WI38 (cell line): ENCODE data around the gene GREM2.
A peak's percentile ranks its signal among the peaks of the same experiment; 100 is the strongest.

Source experiments
- H3K4me3 ChIP-seq: 2 replicates; pipeline ENCODE4 v1.5.1; 2011; ENCODE audit warnings: low read depth, mild to moderate bottlenecking, control low read depth, low read length
- TF ChIP-seq, protein P1 (sequence below): IDR thresholded peaks from 2 replicates; pipeline ENCODE4 v1.5.1; 2012; ENCODE audit warnings: low read depth, mild to moderate bottlenecking, control low read depth, low read length

GREM2 gene

DNA sequence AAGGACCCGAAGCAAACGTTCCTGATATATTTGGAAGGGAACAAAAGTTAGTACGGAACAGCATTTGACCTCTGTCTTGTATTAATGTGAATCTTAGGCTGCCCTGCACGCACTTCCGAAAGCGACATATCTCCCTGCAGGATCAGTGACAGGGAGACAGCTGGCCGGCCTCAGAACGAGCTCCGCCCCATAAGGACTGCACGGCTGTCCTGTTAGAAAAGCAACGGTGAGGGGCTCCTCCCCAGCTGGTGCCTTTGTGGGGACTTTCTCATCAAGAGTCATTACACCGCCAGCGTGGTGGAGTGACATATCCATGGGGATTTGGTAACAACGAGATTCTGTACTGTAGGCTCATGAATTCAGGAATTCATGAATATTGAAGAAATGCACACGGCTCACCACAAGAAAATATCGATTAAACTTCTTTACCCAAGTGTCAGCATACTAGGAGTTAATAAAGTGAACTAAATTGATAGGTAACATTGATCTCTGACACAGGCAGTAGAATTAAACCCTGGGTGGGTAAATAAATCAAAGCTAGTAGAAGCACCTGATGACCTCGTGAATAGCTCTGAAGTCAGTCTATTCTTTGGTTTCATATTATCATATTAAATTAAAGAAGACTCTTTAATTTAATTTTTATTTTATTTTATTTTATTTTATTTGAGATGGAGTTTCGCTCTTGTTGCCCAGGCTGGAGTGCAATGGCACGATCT is 8.1 kb upstream of the GREM2 start:
- H3K4me3 ChIP-seq, result no peak overlapping the region

DNA sequence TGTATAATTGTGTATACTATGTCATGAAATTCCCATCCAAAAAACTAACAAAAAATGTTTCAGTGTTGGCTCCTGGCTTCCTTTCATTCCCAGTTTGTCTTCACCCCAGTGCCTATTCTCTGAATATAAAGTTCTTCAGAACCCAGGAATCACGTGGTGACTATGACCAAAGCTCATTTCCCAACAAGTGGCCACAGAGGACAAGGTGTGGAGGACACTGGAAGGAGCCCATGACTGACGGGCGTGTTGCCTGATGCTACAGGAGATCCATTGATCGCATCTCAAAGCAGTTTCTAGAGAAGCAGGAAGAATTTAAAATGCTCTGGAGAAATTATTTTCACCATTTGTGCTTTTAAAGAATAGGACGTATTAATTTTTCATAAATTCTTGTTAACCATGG is 7.4 kb upstream of the GREM2 start:
- H3K4me3 ChIP-seq, result no peak overlapping the region
- TF ChIP-seq, protein P1, sequence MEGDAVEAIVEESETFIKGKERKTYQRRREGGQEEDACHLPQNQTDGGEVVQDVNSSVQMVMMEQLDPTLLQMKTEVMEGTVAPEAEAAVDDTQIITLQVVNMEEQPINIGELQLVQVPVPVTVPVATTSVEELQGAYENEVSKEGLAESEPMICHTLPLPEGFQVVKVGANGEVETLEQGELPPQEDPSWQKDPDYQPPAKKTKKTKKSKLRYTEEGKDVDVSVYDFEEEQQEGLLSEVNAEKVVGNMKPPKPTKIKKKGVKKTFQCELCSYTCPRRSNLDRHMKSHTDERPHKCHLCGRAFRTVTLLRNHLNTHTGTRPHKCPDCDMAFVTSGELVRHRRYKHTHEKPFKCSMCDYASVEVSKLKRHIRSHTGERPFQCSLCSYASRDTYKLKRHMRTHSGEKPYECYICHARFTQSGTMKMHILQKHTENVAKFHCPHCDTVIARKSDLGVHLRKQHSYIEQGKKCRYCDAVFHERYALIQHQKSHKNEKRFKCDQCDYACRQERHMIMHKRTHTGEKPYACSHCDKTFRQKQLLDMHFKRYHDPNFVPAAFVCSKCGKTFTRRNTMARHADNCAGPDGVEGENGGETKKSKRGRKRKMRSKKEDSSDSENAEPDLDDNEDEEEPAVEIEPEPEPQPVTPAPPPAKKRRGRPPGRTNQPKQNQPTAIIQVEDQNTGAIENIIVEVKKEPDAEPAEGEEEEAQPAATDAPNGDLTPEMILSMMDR, result no peak

More for the DNA sequence above, 8.1 kb upstream of the GREM2 start:
- TF ChIP-seq, protein P1, result no peak

GRCh38 chr1:240618946-240619345 is 7.0 kb upstream of the GREM2 start:
- TF ChIP-seq, protein P1, result no peak

DNA sequence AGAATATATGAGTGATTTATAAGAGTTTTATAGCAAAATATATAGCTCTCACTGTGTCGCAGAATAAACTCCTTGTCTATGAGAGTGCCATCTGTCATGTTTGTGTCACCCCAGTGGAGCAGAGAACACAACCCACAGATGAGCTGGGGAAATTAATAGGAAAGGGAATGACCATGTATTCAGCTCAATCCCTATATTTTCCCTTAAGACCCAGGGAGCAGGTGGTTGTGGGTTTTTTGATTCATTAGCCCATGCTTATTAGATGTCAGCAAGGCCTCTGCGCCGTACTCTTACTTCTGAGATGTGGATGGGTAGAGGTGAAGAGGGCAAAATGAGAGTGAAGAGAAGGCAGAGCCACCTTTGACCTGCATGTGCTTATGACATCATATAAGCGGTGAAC is 4.1 kb upstream of the GREM2 start:
- H3K4me3 ChIP-seq, result no peak overlapping the region
- TF ChIP-seq, protein P1, result no peak

More at GRCh38 chr1:240618946-240619345, 7.0 kb upstream of the GREM2 start:
- H3K4me3 ChIP-seq, result no peak overlapping the region

DNA sequence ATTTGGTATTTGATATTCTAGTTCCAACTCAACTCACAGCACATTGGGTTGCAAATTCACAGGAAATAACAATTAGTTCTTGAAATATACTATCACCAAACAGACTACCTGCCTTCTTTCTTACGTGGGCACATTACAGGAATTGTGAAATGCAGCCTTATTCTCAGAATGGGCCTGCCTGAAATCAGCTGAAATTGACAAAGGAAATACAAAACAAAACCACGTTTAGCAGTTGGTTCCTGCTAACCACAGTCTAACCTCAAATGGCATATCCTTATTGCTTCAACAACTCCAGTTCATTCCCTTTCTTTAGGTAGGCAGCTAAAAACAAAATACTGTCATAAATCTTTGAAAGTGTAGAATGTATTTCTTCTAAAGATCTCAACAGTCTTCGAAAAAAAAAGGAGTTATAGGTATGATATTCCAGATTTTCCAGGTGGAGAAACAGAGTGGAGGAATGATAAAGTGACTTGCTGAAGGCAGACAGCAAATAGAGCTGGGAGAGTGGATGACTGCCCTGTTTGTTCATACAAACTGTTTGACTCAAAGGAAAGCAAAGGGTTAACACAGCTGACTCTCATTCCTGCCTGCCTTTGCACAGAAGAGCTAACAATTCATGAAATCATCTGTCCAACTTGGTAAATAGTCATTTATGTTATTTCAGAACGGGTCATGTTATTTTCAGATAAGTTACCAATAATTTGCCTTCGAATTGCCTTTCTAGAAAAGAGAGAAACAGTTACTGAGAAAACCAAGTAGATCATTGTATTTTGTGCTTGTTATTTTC is 1.6 kb upstream of the GREM2 start:
- H3K4me3 ChIP-seq, result no peak overlapping the region
- TF ChIP-seq, protein P1, result no peak

- H3K4me3 ChIP-seq, result no peak overlapping the region
- TF ChIP-seq, protein P1, result no peak
These were observed 856 bp upstream of the GREM2 start for GRCh38 chr1:240612811-240613210.

GRCh38 chr1:240611228-240611618 is 732 bp downstream of the GREM2 start:
- TF ChIP-seq, protein P1, result no peak
- H3K4me3 ChIP-seq, result peak overlapping the region; percentile 80
